ENCODE data around the gene ACOT7. TPM values are rescaled to one million over a fixed set of nuclear protein-coding genes. Genes with fewer than 3 reads are reported as not detected.
A peak's percentile ranks its signal among the peaks of the same experiment; 100 is the strongest.
"Not testable (repeated sequence)": the region's sequence is repeated elsewhere in the genome, so short reads cannot be mapped to it uniquely, and the experiment has no call there.

The ACOT7 gene
- total RNA-seq, 4 donors from 2014 or later, result 23.5 to 50.7 (median 39.0) TPM

DNA sequence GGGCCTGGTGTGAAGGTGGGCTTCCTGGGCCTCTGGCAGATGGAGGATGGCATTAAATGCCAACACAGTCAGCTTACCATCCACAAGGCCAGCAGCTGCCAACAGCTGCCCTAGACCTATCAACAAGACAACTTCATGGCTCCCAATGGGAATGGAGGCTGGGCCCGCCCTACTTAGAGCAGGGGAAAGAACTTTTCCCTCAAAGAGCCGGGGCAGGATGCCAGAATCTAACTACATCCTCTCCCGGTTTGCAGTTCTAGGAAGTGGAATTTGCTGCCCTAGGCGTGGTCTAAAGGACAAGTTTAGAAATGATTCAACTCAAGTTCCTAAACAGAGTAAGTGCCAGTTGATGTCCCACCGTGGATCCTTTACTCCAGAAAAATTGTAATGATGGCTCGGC, 170.9 kb downstream of the ACOT7 start:
- no peak for DNase-seq

DNA sequence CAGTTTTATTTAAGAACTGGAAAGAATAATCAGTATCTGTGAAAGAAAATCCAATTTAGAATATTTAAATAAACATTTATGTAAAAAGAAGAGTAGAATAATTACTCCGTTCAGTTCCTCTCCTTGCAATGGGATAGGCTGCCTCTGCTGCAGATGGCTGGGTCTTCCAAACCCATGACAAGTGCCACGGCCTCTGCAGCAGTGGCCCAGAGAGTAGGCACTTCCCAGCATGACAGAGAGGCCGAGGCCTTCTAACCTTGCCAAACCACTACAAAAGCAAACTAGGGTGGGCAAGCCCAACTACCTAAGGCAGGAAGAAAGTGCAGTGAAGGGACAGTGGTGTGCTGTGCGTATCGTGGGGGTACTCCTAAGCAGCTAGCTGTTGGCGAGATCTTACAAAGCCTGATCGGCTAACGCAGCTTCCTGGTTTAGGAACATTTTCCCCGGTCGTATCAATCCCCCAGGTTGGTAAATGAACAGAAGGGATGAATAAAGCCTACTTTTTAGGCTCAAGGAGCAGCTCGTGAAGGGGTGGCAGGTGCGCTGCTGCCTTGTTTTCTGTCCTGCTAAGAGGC, 172.3 kb downstream of the ACOT7 start:
- H3K36me3 ChIP-seq, result peaks cover 0 to 58% (median 21%) of the 10 kb centered on the region in 3 donors
- intact Hi-C loops (cut with DNase I), result no loop called here
- H3K4me1 ChIP-seq, result peaks cover 0 to 48% (median 24%) of the 10 kb centered on the region in 3 donors
- no peaks in the 10 kb centered on the region for H3K9me3 ChIP-seq
- DNase-seq, result no peak
- H3K4me3 ChIP-seq, result no peak overlapping the region
- TF ChIP-seq, protein P1, sequence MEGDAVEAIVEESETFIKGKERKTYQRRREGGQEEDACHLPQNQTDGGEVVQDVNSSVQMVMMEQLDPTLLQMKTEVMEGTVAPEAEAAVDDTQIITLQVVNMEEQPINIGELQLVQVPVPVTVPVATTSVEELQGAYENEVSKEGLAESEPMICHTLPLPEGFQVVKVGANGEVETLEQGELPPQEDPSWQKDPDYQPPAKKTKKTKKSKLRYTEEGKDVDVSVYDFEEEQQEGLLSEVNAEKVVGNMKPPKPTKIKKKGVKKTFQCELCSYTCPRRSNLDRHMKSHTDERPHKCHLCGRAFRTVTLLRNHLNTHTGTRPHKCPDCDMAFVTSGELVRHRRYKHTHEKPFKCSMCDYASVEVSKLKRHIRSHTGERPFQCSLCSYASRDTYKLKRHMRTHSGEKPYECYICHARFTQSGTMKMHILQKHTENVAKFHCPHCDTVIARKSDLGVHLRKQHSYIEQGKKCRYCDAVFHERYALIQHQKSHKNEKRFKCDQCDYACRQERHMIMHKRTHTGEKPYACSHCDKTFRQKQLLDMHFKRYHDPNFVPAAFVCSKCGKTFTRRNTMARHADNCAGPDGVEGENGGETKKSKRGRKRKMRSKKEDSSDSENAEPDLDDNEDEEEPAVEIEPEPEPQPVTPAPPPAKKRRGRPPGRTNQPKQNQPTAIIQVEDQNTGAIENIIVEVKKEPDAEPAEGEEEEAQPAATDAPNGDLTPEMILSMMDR (IDR thresholded peaks at IDR 0.05), result no peak
- no peaks in the 10 kb centered on the region for H3K27me3 ChIP-seq
- peak overlapping the region in 3 of 4 donors; percentile 22 to 85 (median 74) for H3K27ac ChIP-seq
- 90 to 91% methylated on average over 9 to 12 of the region's 12 CpGs for WGBS, 2 donors

More for the DNA sequence above, 170.9 kb downstream of the ACOT7 start:
- Histone ChIP-seq H3K4me3 (no peak overlapping the region), H3K4me1 (peaks cover 0 to 48% (median 24%) of the 10 kb centered on the region in 3 donors), H3K27me3 (no peaks in the 10 kb centered on the region), H3K36me3 (peaks cover 0 to 61% (median 21%) of the 10 kb centered on the region in 3 donors), H3K9me3 (no peaks in the 10 kb centered on the region), H3K27ac (peak overlapping the region; percentile 57 to 85 (median 72))
- 22 to 43% methylated on average over 5 to 6 of the region's 6 CpGs for WGBS, 2 donors
- no peak for TF ChIP-seq POLR2A (IDR thresholded peaks at IDR 0.05)
- TF ChIP-seq, protein P1 (IDR thresholded peaks at IDR 0.05), result no peak
- intact Hi-C loops (cut with DNase I), result no loop called here

DNA sequence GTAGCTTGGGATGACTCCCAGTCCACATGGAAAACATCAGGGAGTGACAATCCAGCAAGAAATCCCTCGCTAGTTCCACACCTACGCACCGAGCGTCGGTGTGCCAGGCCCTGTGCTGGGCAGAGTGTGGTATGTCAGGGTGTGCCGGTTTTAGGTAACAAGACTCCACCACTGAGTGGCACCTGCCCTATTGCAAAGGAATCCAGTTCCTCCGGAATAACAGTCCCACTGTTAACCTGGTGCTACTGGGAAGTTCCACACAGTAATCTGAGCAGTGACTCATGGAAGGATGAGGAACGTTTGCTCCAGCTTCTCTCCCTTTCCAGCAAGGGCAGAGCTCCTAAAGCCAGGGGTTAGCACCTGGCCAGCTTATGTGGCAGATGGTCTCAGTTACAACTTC, 173.3 kb downstream of the ACOT7 start:
- Histone ChIP-seq H3K27ac (peak overlapping the region; percentile 74 to 85 (median 80)), H3K27me3 (no peaks in the 10 kb centered on the region), H3K9me3 (no peaks in the 10 kb centered on the region), H3K36me3 (peaks cover 0 to 57% (median 15%) of the 10 kb centered on the region in 3 donors), H3K4me1 (peaks cover 0 to 48% (median 24%) of the 10 kb centered on the region in 3 donors), H3K4me3 (no peak overlapping the region)
- no peak for TF ChIP-seq POLR2A (IDR thresholded peaks at IDR 0.05)
- TF ChIP-seq, protein P1 (IDR thresholded peaks at IDR 0.05), result no peak
- intact Hi-C loops (cut with DNase I), result no loop called here
- 45 to 50% methylated on average over 1 to 4 of the region's 8 CpGs for WGBS, 2 donors
- no peak for DNase-seq

DNA sequence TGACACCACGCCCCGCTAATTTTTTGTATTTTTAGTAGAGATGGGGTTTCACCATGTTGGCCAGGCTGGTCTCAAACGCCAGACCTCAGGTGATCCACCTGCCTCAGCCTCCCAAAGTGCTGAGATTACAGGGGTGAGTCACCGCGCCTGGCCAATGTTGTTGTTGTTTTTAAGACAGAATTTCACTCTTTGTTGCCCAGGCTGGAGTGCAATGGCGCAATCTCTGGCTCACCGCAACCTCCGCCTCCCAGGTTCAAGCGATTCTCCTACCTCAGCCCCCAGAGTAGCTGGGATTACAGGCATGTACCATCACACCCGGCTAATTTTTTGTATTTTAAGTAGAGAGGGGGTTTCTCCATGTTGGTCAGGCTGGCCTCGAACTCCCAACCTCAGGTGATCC, 173.9 kb downstream of the ACOT7 start:
- Histone ChIP-seq H3K27ac (peak overlapping the region; percentile 74 to 85 (median 80)), H3K4me1 (peaks cover 0 to 48% (median 24%) of the 10 kb centered on the region in 3 donors), H3K36me3 (peaks cover 0 to 51% (median 10%) of the 10 kb centered on the region in 3 donors)
- H3K9me3 ChIP-seq; intact Hi-C loops (cut with DNase I); H3K27me3 ChIP-seq; DNase-seq; H3K4me3 ChIP-seq: not testable (repeated sequence)
- 74 to 100% methylated on average over 5 to 11 of the region's 11 CpGs for WGBS, 2 donors

DNA sequence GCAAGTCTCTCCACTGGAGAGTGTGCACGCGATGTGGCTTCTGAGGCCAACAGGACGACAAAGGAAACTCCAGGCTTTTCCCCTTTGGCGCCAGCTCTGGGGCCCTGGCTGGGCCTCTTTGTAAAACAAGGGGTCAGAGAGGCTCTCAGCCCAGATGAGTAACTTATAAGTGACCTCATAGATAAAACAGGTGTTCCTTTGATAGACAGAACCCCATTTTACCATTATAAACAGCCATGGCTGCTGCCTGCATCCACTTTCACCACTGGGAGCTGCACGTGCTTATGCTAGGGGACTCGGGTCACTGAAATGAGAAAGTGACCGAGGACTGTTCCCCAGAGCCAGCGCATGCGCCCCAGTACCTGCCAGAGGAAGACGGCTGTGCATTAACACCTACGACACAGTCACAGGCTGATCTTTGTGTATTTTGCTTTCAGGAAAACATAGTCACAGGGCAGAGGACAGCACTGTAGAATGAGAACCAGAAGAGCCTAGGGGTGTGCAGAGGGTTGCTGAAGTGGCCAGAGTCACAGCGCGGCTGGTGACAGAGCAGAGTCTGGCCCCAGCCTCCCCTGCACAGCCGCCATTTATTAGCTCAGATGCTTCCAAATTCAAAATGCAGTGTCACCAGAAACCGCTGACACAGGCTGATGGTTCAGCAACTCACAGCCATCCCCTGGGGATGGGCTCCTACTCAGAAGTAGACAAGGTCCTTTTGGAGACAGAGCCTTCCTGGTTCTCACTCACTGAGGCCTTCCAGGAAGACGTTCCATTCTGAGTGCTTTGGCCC, 175.0 kb downstream of the ACOT7 start:
- Histone ChIP-seq H3K4me1 (peaks cover 0 to 46% (median 23%) of the 10 kb centered on the region in 3 donors), H3K4me3 (no peak overlapping the region), H3K27me3 (no peaks in the 10 kb centered on the region), H3K36me3 (peaks cover 0 to 40% (median 2%) of the 10 kb centered on the region in 3 donors), H3K27ac (peak overlapping the region in 2 of 4 donors; percentile 74 to 80), H3K9me3 (no peaks in the 10 kb centered on the region)
- WGBS, 2 donors, result 83 to 90% methylated on average over 10 to 15 of the region's 16 CpGs
- no peak for TF ChIP-seq POLR2A (IDR thresholded peaks at IDR 0.05)
- TF ChIP-seq, protein P1 (IDR thresholded peaks at IDR 0.05), result no peak
- intact Hi-C loops (cut with DNase I), result no loop called here
- no peak for DNase-seq

Small RNAs within 50 kb of the gene (small RNA-seq; reads per million reads assigned to genes)
- 0 reads per million in 4 donors for gene MIR4252

Other genes with a start within 250 kb of the ACOT7 start
- gene CHD5, start 213.4 kb downstream of the ACOT7 start, total RNA-seq, result under 1 TPM in 2 of 4 donors, not detected in 2; 0.38 to 0.62 TPM
- gene RPL22, start 194.2 kb downstream of the ACOT7 start, total RNA-seq, result 100 to 1,000 TPM in 3 of 4 donors, 10 to 100 TPM in 1; 75.5 to 237 (median 192) TPM
- gene RNF207, start 187.6 kb downstream of the ACOT7 start, total RNA-seq, result 10 to 100 TPM in 3 of 4 donors, 1 to 10 TPM in 1; 6.6 to 43.3 (median 23.3) TPM
- 10 to 100 TPM; 43.0 to 85.3 (median 53.4) TPM for gene ICMT, start 157.8 kb downstream of the ACOT7 start, total RNA-seq
- gene HES3, start 149.6 kb downstream of the ACOT7 start, total RNA-seq, result not detected
- gene GPR153, start 132.7 kb downstream of the ACOT7 start, total RNA-seq, result 10 to 100 TPM in 2 of 4 donors, 1 to 10 TPM in 2; 5.6 to 12.3 (median 10.2) TPM
- gene HES2, start 26.2 kb upstream of the ACOT7 start, total RNA-seq, result 10 to 100 TPM; 40.5 to 51.9 (median 50.2) TPM
- gene ESPN, start 31.0 kb upstream of the ACOT7 start, total RNA-seq, result 10 to 100 TPM; 14.5 to 22.2 (median 18.6) TPM
- 10 to 100 TPM; 22.1 to 47.3 (median 34.3) TPM for gene TNFRSF25, start 72.4 kb upstream of the ACOT7 start, total RNA-seq
- gene PLEKHG5, start 97.9 kb upstream of the ACOT7 start, total RNA-seq, result 10 to 100 TPM; 24.3 to 37.8 (median 32.6) TPM
- 10 to 100 TPM; 13.0 to 36.4 (median 22.3) TPM for gene NOL9, start 160.7 kb upstream of the ACOT7 start, total RNA-seq
- gene TAS1R1, start 161.5 kb upstream of the ACOT7 start, total RNA-seq, result not detected
- gene ZBTB48, start 186.2 kb upstream of the ACOT7 start, total RNA-seq, result 10 to 100 TPM in 3 of 4 donors, 1 to 10 TPM in 1; 7.2 to 26.0 (median 16.0) TPM
- 10 to 100 TPM; 45.9 to 68.1 (median 55.1) TPM for gene KLHL21, start 209.1 kb upstream of the ACOT7 start, total RNA-seq
- 10 to 100 TPM in 1 of 4 donors, 1 to 10 TPM in 3; 6.7 to 12.1 (median 8.7) TPM for gene PHF13, start 220.0 kb upstream of the ACOT7 start, total RNA-seq
- 10 to 100 TPM in 3 of 4 donors, 1 to 10 TPM in 1; 4.8 to 17.1 (median 13.3) TPM for gene THAP3, start 231.1 kb upstream of the ACOT7 start, total RNA-seq

Measured in esophagus squamous epithelium (tissue), 5 donors.